A549 (cell line): Measurements from ENCODE around the gene TXNL4B. TPM values are rescaled to one million over a fixed set of nuclear protein-coding genes. Genes with fewer than 3 reads are reported as not detected.

Experiments used
- ATAC-seq, 2 experiments: fragments of 200-7000 bp in 1 of 2; fragments of >200 bp in 1 of 2; cut with Nextera tagmentation in 1 of 2; cut with Tn5 transposase in 1 of 2; 3 replicates each; pipeline versions ENCODE4 v1.8.0 to v1.9.1; 2018 to 2020; ENCODE audit warnings: mild to moderate bottlenecking in 1 of 2, moderate library complexity in 1 of 2
- CTCF ChIA-PET: fragments of 300-600 bp; sonication (Branson Sonifier 250); formaldehyde crosslinking; extraction: SDS; loops from one replicate; lab custom pipeline; 2021; ENCODE audit warnings: antibody characterized with exemption, inconsistent platforms; lab: Yijun Ruan, JAX
- POLR2A ChIA-PET: fragments of 350-600 bp; formaldehyde crosslinking; extraction: SDS; loops from one replicate; lab custom pipeline; 2021; ENCODE audit warnings: antibody characterized with exemption, inconsistent platforms; lab: Yijun Ruan, JAX
- DNase-seq, 2 experiments: peaks; one replicate each; pipeline versions ENCODE4 v3.0.0 to v3.0.0-alpha.2; 2011 to 2016; ENCODE audit warnings: low read depth in 1 of 2, low spot score in 1 of 2
- FAIRE-seq: peaks from 2 replicates; lab custom pipeline; 2011; peaks lifted over from hg19 to GRCh38; lab: Jason Lieb, UNC
- H3K27ac ChIP-seq, 2 experiments: fragments of >200 bp; sonication (Bioruptor Twin); formaldehyde crosslinking; 3 replicates each; pipeline ENCODE4 v1.5.1; 2016 to 2017
- H3K4me1 ChIP-seq: fragments of >200 bp; sonication (Bioruptor Twin); formaldehyde crosslinking; 3 replicates; pipeline ENCODE4 v1.6.1; 2016
- H3K4me2 ChIP-seq: fragments of >200 bp; sonication (Bioruptor Twin); formaldehyde crosslinking; 3 replicates; pipeline ENCODE4 v1.6.1; 2016
- H3K4me3 ChIP-seq: fragments of >200 bp; sonication (Bioruptor Twin); formaldehyde crosslinking; 3 replicates; pipeline ENCODE4 v1.5.1; 2016
- H3K9me3 ChIP-seq: fragments of >200 bp; sonication (Bioruptor Twin); formaldehyde crosslinking; 3 replicates; pipeline ENCODE4 v1.6.1; 2016
- BHLHE40 ChIP-seq: IDR thresholded peaks from 2 replicates; pipeline ENCODE4 v1.6.1; 2012; ENCODE audit warnings: low read depth, low read length, inconsistent platforms
- CBX2 ChIP-seq: fragments of 200-600 bp; sonication (generic); IDR thresholded peaks from 2 replicates; pipeline ENCODE4 v1.6.1; 2016; ENCODE audit warnings: low read depth, mild to moderate bottlenecking, borderline replicate concordance
- CBX8 ChIP-seq: fragments of 200-600 bp; sonication (generic); IDR thresholded peaks from 2 replicates; pipeline ENCODE4 v1.6.1; 2016
- CEBPB ChIP-seq, 2 experiments: fragments of >200 bp in 1 of 2; sonication (Bioruptor Twin) in 1 of 2; formaldehyde crosslinking in 1 of 2; IDR thresholded peaks; 2 replicates each; pipeline ENCODE4 v1.6.1; 2012 to 2016
- CHD4 ChIP-seq: fragments of 200-600 bp; sonication (generic); IDR thresholded peaks from 2 replicates; pipeline ENCODE4 v1.6.1; 2016; ENCODE audit warnings: antibody characterized with exemption, mild to moderate bottlenecking, borderline replicate concordance
- E2F6 ChIP-seq: IDR thresholded peaks from 2 replicates; pipeline ENCODE4 v1.6.1; 2012; ENCODE audit warnings: low read depth, borderline replicate concordance
- EHF ChIP-seq: fragments of 250-450 bp; sonication (Bioruptor Pico); IDR thresholded peaks from 2 replicates; pipeline ENCODE4 v1.5.0; 2020; ENCODE audit warnings: mild to moderate bottlenecking
- EHMT2 ChIP-seq: fragments of 200-600 bp; sonication (generic); IDR thresholded peaks from 2 replicates; pipeline ENCODE4 v1.6.1; 2016; ENCODE audit warnings: antibody characterized with exemption, low read depth, mild to moderate bottlenecking, moderate library complexity
- EP300 ChIP-seq, 2 experiments: fragments of >200 bp; sonication (Bioruptor Twin); formaldehyde crosslinking; IDR thresholded peaks; 2 replicates in 1 of 2; 3 replicates in 1 of 2; pipeline ENCODE4 v1.6.1; 2016 to 2017
- ESRRA ChIP-seq: fragments of 150-350 bp; IDR thresholded peaks from 2 replicates; pipeline ENCODE4 v1.6.1; 2014; ENCODE audit warnings: mild to moderate bottlenecking, low read length, borderline replicate concordance
- FOSB ChIP-seq: fragments of 250-450 bp; sonication (Bioruptor Pico); IDR thresholded peaks from 2 replicates; pipeline ENCODE4 v1.5.0; 2020; ENCODE audit warnings: mild to moderate bottlenecking, moderate library complexity
- FOXS1 ChIP-seq: fragments of 250-450 bp; sonication (Bioruptor Pico); IDR thresholded peaks from 2 replicates; pipeline ENCODE4 v1.5.0; 2020; ENCODE audit warnings: mild to moderate bottlenecking, moderate library complexity
- HOXA7 ChIP-seq: fragments of 250-450 bp; sonication (Bioruptor Pico); IDR thresholded peaks from 2 replicates; pipeline ENCODE4 v1.5.0; 2020; ENCODE audit warnings: mild to moderate bottlenecking, moderate library complexity
- HOXB5 ChIP-seq: fragments of 250-450 bp; sonication (Bioruptor Pico); IDR thresholded peaks from 2 replicates; pipeline ENCODE4 v1.5.0; 2020; ENCODE audit warnings: mild to moderate bottlenecking, moderate library complexity
- JUNB ChIP-seq: fragments of >200 bp; sonication (Bioruptor Twin); formaldehyde crosslinking; IDR thresholded peaks from 2 replicates; pipeline ENCODE4 v1.6.1; 2016
- NFE2L2 ChIP-seq: fragments of 150-350 bp; conservative IDR thresholded peaks from 2 replicates; pipeline ENCODE4 v1.6.1; 2014; ENCODE audit warnings: low read length
- NR3C1 ChIP-seq: fragments of >200 bp; sonication (Bioruptor Twin); formaldehyde crosslinking; IDR thresholded peaks from 3 replicates; pipeline ENCODE4 v1.6.1; 2017
- POLR2AphosphoS2 ChIP-seq: conservative IDR thresholded peaks from 2 replicates; pipeline ENCODE4 v1.6.1; 2012; ENCODE audit warnings: low read length, improper control_type of control experiment, inconsistent platforms
- RAD21 ChIP-seq, 2 experiments: fragments of >200 bp in 1 of 2; sonication (Bioruptor Twin) in 1 of 2; formaldehyde crosslinking in 1 of 2; IDR thresholded peaks in 1 of 2; conservative IDR thresholded peaks in 1 of 2; 2 replicates in 1 of 2; 3 replicates in 1 of 2; pipeline ENCODE4 v1.6.1; 2012 to 2018; ENCODE audit warnings: inconsistent platforms in 1 of 2
- RCOR1 ChIP-seq: fragments of 150-350 bp; IDR thresholded peaks from 2 replicates; pipeline ENCODE4 v1.6.1; 2014; ENCODE audit warnings: antibody characterized with exemption, low read length, low read depth
- SREBF2 ChIP-seq: fragments of 450-650 bp; IDR thresholded peaks from 2 replicates; pipeline ENCODE4 v1.6.1; 2014; ENCODE audit warnings: mild to moderate bottlenecking, moderate library complexity
- ZC3H11A ChIP-seq: fragments of 450-650 bp; IDR thresholded peaks from 2 replicates; pipeline ENCODE4 v1.6.1; 2014; ENCODE audit warnings: antibody characterized with exemption, mild to moderate bottlenecking
- WGBS: methylation state at CpG from one replicate; pipeline ENCODE4 v1.1.6; 2017; ENCODE audit errors: missing lambda C conversion rate; 5-methylcytosine and 5-hydroxymethylcytosine counted together
- polyA plus RNA-seq, 4 experiments: library from polyadenylated mRNA; depleted of rRNA in 3 of 4; stranded (reverse); fragments of >200 nt; fragmentation: RNase III in 1 of 4; extraction: RNeasy Plus Mini Kit Qiagen cat#74134 plus additional on column Dnase treatment in 1 of 4; gene quantifications; 2 replicates in 3 of 4; 3 replicates in 1 of 4; pipeline ENCODE4 v1.2.3, GENCODE V29; 2011 to 2017
- TF ChIP-seq, protein P1 (sequence below): fragments of 250-450 bp; sonication (Bioruptor Pico); IDR thresholded peaks from 2 replicates; pipeline ENCODE4 v1.5.0; 2021; ENCODE audit warnings: mild to moderate bottlenecking, moderate library complexity, borderline replicate concordance

Gene TXNL4B
- polyA plus RNA-seq, 2 of the 4 experiments (the other 2 are of a cell fraction): 16.4 to 32.7 TPM

- H3K9me3 ChIP-seq: no peaks in the 10 kb centered on the region
- H3K27ac ChIP-seq: no peak overlapping the region
- ChIA-PET POLR2A (no interaction called here), CTCF (no interaction called here)
- no peak overlapping the region for H3K4me3 ChIP-seq
- ATAC-seq: no peak
- no peaks in the 10 kb centered on the region for H3K4me1 ChIP-seq
- no peak for DNase-seq
- FAIRE-seq: no peak
- 75% methylated on average over 1 of the region's 1 CpG for WGBS
- TF ChIP-seq E2F6 (no peak), HOXB5 (no peak), POLR2AphosphoS2 (no peak), SREBF2 (no peak), RCOR1 (no peak)
- TF ChIP-seq, protein P1, sequence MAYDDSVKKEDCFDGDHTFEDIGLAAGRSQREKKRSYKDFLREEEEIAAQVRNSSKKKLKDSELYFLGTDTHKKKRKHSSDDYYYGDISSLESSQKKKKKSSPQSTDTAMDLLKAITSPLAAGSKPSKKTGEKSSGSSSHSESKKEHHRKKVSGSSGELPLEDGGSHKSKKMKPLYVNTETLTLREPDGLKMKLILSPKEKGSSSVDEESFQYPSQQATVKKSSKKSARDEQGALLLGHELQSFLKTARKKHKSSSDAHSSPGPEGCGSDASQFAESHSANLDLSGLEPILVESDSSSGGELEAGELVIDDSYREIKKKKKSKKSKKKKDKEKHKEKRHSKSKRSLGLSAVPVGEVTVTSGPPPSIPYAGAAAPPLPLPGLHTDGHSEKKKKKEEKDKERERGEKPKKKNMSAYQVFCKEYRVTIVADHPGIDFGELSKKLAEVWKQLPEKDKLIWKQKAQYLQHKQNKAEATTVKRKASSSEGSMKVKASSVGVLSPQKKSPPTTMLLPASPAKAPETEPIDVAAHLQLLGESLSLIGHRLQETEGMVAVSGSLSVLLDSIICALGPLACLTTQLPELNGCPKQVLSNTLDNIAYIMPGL: no peak
- H3K4me2 ChIP-seq: no peak overlapping the region
Observed at GRCh38 chr16:72043539-72043938, 49.9 kb downstream of the TXNL4B start.

- 58% methylated on average over 3 of the region's 3 CpGs for WGBS
- ChIA-PET CTCF (no interaction called here), POLR2A (no interaction called here)
- Histone ChIP-seq H3K4me2 (no peak overlapping the region), H3K9me3 (no peaks in the 10 kb centered on the region), H3K4me3 (no peak overlapping the region), H3K27ac (no peak overlapping the region), H3K4me1 (no peaks in the 10 kb centered on the region)
- ATAC-seq: no peak
- FAIRE-seq: no peak
- no peak for DNase-seq
- TF ChIP-seq CBX8 (no peak), RAD21 (conservative IDR thresholded peaks at IDR 0.05 in 1 of 2, IDR thresholded peaks at IDR 0.05 in 1 of 2) (no peak), FOSB (no peak), CBX2 (no peak), HOXA7 (CRISPR knock-in tag) (no peak), SREBF2 (no peak), EHMT2 (no peak), EHF (no peak), RCOR1 (no peak), HOXB5 (no peak), ESRRA (no peak), FOXS1 (CRISPR knock-in tag) (no peak), EP300 (IDR thresholded peaks at IDR 0.05) (no peak)
- TF ChIP-seq, all 56 proteins: peak for 0
Observed at GRCh38 chr16:72043058-72043457, 50.4 kb downstream of the TXNL4B start.

- POLR2A ChIA-PET: no interaction called here
- no peak overlapping the region for H3K4me2 ChIP-seq
- CTCF ChIA-PET: no interaction called here
- no peak for DNase-seq
- H3K9me3 ChIP-seq: no peaks in the 10 kb centered on the region
- H3K4me1 ChIP-seq: no peaks in the 10 kb centered on the region
- no peak for ATAC-seq
- FAIRE-seq: no peak
- TF ChIP-seq ZC3H11A (no peak), CEBPB (IDR thresholded peaks at IDR 0.05) (no peak), CHD4 (no peak), NFE2L2 (no peak), NR3C1 (no peak), BHLHE40 (no peak), RCOR1 (no peak), JUNB (no peak)
- 31% methylated on average over 2 of the region's 2 CpGs for WGBS
- H3K27ac ChIP-seq: no peak overlapping the region
- no peak overlapping the region for H3K4me3 ChIP-seq
Observed at GRCh38 chr16:72042157-72042660, 51.2 kb downstream of the TXNL4B start.
